ENCODE data around the gene TRIM24.
A peak's percentile ranks its signal among the peaks of the same experiment; 100 is the strongest.

The TRIM24 gene

DNA sequence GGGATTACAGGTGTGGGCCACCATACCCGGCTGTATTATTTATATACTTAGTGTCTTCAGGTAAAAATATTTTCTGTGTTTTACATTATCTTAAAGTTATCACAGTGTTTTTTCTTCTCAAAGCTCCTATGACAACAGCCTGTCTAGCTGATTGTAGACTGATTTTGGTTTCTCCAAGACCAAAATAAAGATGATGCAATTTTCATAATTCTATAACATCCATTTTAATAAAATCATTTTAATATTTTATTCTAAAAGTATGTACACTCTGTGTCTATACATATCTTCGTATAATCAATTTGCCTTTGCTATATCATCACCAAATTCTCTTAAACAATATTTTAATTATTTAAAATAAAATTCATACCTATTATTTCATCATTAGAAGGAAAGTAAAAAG is 108.6 kb downstream of the TRIM24 start:
- FAIRE-seq, result no peak
- DNase-seq (ENCODE audit: insufficient read length, low spot score), result no peak

DNA sequence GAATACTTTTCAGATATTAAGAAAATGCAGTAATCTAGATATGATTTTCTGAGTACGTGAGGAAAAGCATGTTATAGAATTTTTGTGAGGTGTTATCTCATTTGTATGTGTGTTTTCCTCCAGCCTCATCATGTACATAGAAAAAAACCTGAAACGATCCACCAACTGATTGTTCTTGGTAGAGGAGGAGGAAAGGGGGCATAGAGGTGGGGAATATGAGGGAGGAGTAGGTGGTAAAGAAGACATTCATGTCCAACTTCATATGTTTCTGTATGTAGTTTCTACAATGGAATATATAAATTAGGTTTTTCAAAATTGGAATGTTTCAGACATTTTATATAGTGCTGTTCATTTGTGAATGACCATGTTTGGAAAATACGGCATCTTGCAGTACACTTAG is 109.4 kb downstream of the TRIM24 start:
- FAIRE-seq (no peak), DNase-seq (ENCODE audit: insufficient read length, low spot score) (no peak)

DNA sequence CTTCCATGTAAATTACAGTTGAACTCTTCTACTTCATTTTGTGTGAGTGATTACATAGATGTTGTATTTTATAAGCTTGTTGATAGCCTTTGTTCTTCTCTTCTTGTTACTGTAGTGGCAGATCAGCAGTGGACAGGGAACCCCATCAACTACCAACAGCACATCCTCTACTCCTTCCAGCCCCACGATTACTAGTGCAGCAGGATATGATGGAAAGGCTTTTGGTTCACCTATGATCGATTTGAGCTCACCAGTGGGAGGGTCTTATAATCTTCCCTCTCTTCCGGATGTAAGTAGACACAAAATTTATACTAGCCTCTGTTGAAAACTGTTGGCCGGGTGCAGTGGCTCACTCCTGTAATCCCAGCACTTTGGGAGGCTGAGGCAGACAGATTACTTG is 110.7 kb downstream of the TRIM24 start:
- FAIRE-seq (no peak), DNase-seq (ENCODE audit: insufficient read length, low spot score) (no peak)

DNA sequence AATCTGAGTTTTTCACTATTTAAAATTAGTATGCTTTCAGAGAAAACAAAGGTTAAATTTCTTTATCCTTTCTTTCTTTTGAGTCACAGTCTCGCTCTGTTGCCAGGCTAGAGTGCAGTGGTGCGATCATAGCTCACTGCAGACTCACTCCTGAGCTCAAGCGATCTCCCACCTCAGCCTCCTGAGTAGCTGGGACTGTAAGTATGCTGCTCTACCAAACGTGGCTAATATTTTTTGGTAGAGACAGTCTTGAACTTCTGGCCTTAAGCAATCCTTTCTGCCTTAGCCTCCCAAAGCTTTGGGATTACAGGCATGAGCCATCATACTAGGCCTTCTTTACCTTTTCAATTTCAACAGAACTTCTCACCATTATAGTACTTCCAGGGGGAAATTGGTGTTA is 113.7 kb downstream of the TRIM24 start:
- DNase-seq (ENCODE audit: insufficient read length, low spot score) (no peak), FAIRE-seq (no peak)

DNA sequence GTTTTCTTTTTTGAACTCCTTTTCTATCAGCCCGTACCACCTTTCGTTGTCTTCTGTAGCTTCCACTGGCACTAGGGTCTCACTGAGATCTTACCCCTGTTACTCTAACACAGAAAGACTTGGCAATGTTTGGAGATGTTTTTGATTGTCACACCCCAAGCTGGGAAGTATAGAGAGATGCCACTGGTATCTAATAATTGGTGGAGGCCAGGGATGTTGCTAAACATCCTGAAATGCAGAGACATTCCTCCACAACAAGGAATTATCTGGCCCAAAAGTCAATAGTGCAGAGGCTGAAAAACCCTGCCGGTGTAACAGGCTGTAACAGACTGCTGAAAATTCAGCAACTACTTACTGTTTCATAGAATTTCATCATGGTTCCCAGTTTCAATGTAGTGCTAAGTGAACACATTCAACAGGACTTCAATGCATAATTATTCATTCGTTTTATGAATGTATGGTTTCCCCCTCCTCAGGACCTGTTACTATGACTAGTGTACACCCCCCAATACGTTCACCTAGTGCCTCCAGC is 115.9 kb downstream of the TRIM24 start:
- peak; percentile 14 for FAIRE-seq
- no peak for DNase-seq (ENCODE audit: insufficient read length, low spot score)

DNA sequence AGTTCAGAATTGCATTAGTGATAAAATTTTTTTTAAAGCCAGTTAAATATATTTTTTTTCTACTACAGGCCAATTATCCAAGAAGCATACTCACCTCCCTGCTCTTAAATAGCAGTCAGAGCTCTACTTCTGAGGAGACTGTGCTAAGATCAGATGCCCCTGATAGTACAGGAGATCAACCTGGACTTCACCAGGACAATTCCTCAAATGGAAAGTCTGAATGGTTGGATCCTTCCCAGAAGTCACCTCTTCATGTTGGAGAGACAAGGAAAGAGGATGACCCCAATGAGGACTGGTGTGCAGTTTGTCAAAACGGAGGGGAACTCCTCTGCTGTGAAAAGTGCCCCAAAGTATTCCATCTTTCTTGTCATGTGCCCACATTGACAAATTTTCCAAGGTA is 119.1 kb downstream of the TRIM24 start:
- FAIRE-seq, result no peak

DNA sequence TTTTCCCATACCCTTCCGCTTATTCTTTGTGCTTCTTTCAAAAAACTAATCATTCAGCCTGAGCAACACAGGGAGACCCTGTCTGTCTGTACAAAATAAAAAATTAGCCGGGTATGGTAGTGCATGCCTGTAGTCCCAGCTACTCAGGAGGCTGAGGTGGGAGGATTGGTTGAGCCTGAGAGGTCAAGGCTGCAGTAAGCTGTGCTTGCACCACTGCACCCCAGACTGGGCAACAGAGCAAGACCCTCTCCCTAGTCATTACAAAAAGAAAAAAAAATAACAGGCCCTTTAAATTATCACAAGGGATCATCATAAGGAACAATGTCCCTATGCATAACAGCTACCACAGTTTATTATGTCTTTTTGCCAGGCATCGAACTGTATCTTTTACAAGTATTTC is 119.6 kb downstream of the TRIM24 start:
- FAIRE-seq (no peak), DNase-seq (ENCODE audit: insufficient read length, low spot score) (no peak)

More for the DNA sequence above, 119.1 kb downstream of the TRIM24 start:
- DNase-seq (ENCODE audit: insufficient read length, low spot score), result no peak

DNA sequence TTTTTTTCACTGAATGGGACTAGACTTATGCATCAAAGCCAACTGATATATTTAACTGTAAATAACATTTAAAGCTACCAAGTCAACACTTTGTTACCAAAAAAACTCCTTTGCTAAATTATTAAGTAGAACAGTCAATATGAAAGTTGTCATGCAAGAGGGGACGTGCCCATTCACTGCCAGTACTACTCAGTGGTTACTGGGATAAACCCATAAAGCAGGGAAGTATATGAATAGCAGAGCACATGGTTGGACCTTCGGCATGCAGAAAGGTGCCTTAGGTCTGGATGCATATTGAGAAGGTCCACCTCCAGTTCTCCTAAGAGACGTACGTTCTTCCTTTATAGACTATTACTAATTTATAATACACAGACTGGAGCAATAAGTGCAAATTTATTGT is 121.0 kb downstream of the TRIM24 start:
- DNase-seq (ENCODE audit: insufficient read length, low spot score) (no peak), FAIRE-seq (peak; percentile 21)

DNA sequence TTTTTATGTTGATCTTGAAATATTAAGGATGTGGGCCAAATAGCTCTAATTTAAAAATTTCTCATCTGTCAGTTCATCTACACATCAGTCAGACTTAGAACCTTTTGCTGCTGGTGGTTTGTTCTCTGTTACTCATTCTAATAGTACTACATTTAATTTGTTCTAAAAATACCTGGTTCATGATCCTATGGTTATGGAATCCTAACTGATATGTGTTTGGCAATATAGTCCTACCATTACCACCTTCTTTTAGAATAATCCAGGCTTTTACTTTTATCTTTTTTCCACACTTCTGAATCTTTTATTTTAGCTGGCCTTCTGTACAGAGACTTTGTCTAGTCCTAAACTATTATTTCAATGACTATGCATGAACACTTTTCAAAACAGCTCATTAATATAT is 124.2 kb downstream of the TRIM24 start:
- FAIRE-seq (no peak), DNase-seq (ENCODE audit: insufficient read length, low spot score) (no peak)

DNA sequence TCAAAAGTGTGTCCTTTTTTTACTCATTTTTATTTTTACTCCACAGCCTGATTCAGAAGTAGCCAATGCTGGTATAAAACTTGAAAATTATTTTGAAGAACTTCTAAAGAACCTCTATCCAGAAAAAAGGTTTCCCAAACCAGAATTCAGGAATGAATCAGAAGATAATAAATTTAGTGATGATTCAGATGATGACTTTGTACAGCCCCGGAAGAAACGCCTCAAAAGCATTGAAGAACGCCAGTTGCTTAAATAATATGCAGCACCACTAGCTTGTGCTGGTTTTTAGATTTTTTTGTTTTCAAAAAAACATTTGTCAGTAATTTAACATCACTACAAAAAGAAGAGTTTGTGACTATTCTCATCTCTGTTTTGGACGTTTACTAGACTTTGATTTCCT is 124.6 kb downstream of the TRIM24 start:
- DNase-seq (ENCODE audit: insufficient read length, low spot score), result no peak
- no peak for FAIRE-seq

DNA sequence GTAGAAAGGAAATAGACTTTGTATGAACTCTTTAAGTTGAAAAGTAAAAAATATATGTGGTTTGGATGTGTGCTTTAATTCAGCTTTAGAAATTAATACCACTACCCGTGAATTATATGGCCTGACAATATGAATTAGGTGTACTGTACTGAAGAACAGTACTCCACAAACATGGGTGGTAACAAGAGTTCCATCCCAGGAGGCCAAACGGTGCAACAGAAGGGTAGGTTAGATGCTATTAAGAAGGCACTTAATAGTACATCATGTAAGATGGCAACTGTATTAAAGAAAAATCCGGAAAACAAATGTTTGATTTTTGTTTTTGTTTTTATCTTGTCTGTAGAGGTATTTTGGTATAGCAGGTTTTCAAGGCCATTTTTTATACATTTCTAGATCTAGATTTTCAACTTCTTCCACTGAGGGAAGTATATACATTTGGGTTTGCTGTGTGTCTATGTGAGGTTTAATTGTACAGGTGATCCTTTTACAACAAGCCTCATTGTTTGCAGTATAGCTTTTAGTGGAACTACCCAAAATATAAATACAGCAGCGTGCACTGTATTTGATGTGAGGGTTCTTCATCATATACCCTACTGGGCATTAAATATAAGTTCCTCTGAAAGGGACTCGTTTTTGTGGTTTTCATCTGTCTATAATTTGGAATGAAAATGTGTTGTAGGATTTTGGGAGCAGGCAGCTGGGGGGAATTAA is 125.4 kb downstream of the TRIM24 start:
- FAIRE-seq (peak; percentile 49), DNase-seq (ENCODE audit: insufficient read length, low spot score) (no peak)

DNA sequence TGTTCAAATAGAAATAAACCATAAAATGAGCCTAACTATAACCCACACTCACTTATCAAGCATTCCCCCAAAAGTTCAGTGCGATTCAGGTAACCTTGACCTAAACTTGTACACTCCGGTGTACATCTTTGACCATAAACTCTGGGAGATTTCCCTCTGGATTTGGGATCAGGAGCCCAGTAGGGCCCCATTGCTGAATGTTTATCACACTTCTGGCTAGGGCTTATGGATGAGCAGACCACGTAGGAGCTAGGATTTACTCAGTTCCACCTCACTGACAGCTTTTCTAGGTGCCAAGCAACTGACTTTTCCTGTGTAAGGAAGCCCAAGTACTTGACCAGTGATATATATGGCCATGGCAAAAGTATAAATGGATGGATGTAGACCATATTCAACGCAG is 127.4 kb downstream of the TRIM24 start:
- FAIRE-seq, result no peak
- no peak for DNase-seq (ENCODE audit: insufficient read length, low spot score)

DNA sequence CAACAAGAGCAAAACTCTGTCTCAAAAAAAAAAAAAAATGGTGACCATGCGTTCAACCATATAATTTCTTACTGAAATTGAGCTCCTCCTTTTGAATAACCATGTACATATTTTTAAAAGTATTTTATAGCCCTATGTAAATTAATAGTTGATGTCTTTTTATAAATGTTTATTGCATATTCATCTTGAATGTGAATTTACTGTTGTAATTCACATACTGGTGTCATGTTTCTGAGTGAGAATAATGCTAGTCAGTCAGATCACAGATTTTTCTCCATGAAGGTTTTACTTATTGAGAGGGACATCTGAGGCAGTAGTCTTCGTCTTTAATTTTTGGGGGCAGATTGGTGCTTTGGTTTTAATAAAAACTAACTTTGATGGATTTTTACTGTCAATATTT is 128.9 kb downstream of the TRIM24 start:
- FAIRE-seq (no peak), DNase-seq (ENCODE audit: insufficient read length, low spot score) (no peak)

DNA sequence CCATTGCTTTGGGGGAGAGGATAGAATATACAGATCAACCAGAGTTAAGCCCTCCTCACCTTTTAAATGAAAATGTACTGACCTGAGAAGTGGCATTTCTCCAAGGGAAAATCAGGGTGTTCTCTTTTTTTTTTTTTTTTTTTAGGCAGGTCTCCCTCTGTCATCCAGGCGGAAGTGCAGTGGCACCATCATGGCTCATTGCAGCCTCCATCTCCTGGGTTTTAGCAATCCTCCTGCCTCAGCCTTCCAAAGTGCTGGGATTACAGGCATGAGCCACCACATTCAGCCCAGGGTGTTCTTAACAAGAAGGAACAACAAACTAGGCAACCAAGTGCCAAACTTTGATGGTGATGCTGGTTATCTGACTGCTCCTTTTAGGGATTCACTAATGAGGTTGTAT is 130.1 kb downstream of the TRIM24 start:
- DNase-seq (ENCODE audit: insufficient read length, low spot score) (no peak), FAIRE-seq (no peak)

DNA sequence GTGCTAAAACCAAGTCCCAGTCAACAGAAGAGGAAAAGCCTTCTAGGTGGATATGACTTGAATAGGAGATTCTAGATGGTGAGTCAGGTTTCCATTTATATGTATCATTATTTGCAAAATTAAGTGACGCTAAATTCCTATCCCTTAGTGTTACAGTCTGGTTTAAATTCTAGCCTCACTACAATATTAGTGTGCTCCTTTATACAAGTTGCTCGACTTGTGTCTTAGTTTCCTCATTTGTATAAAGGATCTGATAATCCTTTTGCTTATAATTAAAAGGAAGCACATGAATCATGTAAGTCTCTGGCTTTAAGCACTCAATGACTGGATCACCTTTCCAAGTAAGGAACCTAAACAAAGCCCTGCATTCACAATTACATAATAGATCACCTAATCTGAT is 135.4 kb downstream of the TRIM24 start:
- no peak for DNase-seq (ENCODE audit: insufficient read length, low spot score)
- FAIRE-seq, result no peak

DNA sequence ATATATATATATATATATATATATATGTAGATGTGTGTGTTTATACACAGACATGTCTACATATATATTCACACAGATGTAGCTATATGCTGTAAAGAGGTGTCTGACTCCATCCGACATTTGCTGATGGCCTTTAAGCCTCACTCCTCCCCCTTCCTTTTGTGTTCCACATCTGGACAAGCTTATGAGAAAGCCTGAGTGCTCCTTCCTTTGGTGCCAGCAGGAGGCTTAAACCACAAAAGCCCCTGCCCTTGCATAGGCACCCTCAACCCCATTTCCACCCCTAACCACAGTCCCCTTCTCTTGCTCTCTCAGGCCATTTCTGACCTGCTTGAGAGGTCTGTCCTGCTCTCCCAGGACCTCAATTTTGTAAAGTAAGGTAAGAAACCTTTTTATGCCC is 142.4 kb downstream of the TRIM24 start:
- DNase-seq (ENCODE audit: insufficient read length, low spot score), result no peak
- no peak for FAIRE-seq

DNA sequence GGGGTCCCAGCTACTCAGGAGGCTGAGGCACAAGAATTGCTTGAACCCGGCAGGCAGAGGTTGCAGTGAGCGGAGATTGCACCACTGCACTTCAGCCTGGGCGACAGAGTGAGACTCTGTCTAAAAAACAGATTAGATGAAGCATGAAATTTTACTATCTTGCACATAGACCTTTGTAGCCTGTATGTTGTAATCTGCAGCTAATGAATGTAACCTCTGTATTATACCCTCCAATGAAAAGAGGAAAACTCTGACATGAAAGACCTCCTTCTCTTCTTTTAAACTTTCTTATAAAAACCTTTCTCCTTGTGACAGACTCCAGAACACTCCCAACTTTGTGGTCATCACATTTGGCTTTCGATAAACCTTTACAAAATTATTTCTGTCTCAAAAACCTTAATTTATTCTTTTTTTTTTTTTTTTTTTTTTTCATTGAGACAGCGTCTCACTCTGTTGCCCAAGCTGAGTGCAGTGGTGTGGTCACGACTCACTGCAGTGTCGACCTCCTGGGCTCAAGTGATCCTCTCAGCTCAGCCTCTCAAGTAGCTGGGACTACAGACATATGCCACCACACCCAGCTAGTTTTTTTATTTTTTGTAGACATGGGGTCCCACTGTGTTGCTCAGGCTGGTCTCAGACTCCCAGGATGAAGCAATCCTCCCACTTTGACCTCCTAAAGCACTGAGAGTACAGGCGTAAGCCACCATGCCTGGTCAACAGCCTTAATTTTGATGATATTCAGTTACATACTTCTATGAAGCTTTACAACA is 143.7 kb downstream of the TRIM24 start:
- FAIRE-seq, result no peak
- no peak for DNase-seq (ENCODE audit: insufficient read length, low spot score)

DNA sequence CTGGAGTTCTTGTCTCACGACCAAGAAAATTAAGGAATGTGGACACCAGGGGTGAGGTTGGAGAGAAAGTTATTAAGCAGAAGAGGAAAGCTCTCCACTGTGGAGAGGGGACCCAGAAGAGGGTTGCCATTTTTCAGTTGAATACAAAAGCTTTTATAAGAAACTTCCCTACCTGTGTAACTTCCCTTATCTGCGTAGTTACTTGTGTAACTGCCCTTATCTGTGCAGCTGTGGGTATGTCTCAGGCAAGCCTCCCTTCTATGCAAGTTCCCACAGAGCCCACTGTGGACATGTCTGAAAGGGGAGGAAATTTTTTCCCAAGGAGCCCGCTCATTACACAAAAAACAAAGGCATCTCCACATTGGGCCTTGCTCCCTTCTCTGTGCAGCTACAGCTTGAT is 146.2 kb downstream of the TRIM24 start:
- FAIRE-seq (no peak), DNase-seq (ENCODE audit: insufficient read length, low spot score) (no peak)

DNA sequence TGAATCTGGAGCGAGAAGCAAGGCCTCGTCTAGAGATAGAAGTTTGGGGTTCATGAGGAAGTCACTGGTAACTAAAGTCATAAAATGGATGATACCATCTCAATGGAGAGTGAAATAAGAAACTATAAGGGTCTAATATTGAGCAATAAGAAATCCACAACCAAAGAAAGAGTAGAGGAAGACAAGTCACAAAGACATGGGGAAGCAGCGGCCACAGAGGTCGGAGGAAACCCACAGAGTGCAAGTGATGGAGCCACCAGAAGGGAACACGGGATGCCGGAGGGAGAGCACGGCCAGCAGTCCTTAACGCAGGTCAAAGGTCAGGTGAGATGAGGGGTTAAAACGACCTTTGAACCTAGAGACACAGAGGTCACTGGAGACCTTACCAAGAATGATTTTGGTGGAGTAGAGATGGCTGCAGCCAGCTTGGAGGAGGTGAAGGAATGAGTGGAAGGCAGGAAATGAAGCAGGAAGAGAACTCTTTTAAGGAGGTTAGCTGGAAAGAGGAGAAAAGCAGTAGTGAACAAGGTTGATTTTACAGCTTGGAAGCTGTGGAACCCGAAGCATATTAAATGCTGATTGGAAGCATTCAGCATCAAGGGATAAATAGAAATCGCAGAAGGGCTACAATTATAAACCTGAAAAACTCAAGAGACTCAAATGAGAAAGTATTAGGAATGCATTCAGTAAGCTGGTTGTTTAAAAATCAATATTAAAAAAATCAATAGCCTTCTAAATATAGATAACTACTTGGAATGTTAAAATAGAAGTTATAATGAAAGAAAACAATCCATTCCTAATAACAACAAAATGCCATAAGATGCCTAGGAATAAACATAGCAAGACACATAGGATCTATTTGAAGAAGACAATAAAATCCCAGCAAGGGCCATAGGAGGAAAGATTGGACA is 147.4 kb downstream of the TRIM24 start:
- FAIRE-seq, result no peak
- DNase-seq (ENCODE audit: insufficient read length, low spot score), result no peak

DNA sequence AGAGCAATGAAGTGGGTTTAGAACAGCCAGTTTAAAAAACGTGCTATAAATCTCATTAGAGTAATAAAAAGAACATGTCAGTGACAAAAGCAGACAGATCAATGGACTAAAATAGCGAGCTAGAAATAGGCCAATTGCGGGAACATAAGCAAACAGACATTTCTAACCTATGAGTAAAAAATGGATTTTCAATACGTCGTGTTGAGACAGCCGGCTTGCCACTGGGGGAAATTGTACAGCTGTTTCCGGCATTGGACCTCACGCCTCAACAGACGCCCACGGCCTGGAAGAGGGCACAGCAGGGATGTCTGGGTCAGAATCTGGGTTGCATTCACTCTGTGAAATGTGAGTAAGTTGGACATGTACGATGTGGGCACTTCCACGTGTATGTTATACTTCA is 148.2 kb downstream of the TRIM24 start:
- DNase-seq (ENCODE audit: insufficient read length, low spot score) (no peak), FAIRE-seq (no peak)

DNA sequence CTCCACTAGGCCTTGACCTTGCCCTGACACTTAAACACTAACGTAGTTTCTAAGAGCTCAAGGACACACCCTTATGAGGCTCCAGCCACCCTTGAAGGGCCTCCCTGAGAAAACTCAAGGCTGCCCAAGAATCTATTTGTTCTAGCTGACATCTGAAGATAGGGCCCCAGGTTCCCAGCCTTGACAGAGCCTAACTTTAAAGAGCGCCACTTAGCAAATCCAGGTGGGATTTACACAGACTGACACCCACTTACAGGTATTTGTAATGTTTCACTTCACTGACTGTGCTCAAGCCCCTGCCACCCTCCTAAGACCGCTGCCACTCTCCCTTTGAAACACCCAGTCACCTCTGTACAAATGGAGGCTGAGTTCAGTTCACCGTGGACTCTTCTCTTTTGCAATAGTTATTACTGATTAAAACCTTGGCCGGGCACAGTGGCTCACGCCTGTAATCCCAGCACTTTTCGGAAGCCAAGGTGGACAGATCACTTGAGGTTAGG is 150.7 kb downstream of the TRIM24 start:
- no peak for FAIRE-seq
- no peak for DNase-seq (ENCODE audit: insufficient read length, low spot score)
